Endothelial cell of umbilical vein (primary cell): ENCODE measurements around the gene SMAD3. TPM values are rescaled to one million over a fixed set of nuclear protein-coding genes. Genes with fewer than 3 reads are reported as not detected.
A peak's percentile ranks its signal among the peaks of the same experiment; 100 is the strongest.

Experiments
- BruUV-seq: library from RNA; stranded (reverse); fragments of 400-500 nt; replicated peaks from 2 replicates; lab custom pipeline; 2021; lab: Mats Ljungman, UMichigan
- CTCF ChIA-PET: fragments of 300-600, 350-600 bp; sonication (Branson Sonifier 250); formaldehyde crosslinking; loops from one replicate; lab custom pipeline; 2021; ENCODE audit warnings: antibody characterized with exemption, inconsistent platforms; lab: Charles Lee
- POLR2A ChIA-PET: fragments of 300-600, 350-600 bp; sonication (Branson Sonifier 250); formaldehyde crosslinking; loops from one replicate; lab custom pipeline; 2021; ENCODE audit warnings: antibody characterized with exemption, inconsistent platforms; lab: Charles Lee
- DNase-seq: peaks from one replicate; pipeline ENCODE4 v3.0.0-alpha.2; 2011; ENCODE audit warnings: low read depth, low spot score
- FAIRE-seq: peaks from 2 replicates; lab custom pipeline; 2011; peaks lifted over from hg19 to GRCh38; lab: Jason Lieb, UNC
- H2AFZ ChIP-seq: 2 replicates; pipeline ENCODE4 v1.6.0; 2012; ENCODE audit warnings: low read depth, low read length, control low read depth, inconsistent platforms
- H3K27ac ChIP-seq: 2 replicates; pipeline ENCODE4 v1.5.1; 2011; ENCODE audit warnings: low read depth, mild to moderate bottlenecking, control low read depth, low read length, moderate library complexity; ENCODE audit not compliant: insufficient read depth
- H3K27me3 ChIP-seq, 2 experiments: 2 replicates each; pipeline versions ENCODE4 v1.6.0 to v1.6.1; 2011; ENCODE audit warnings: low read length in 2 of 2, mixed read lengths in 1 of 2; ENCODE audit not compliant: control insufficient read depth in 2 of 2, insufficient read depth in 2 of 2
- H3K36me3 ChIP-seq, 2 experiments: 2 replicates in 1 of 2; 3 replicates in 1 of 2; pipeline ENCODE4 v1.5.1; 2011; ENCODE audit warnings: low read length in 2 of 2, mild to moderate bottlenecking in 1 of 2, moderate library complexity in 1 of 2; ENCODE audit not compliant: control insufficient read depth in 2 of 2, insufficient read depth in 2 of 2; ENCODE audit errors: extremely low read depth in 1 of 2
- H3K4me1 ChIP-seq: 3 replicates; pipeline ENCODE4 v1.5.1; 2011; ENCODE audit warnings: mild to moderate bottlenecking, low read length; ENCODE audit not compliant: control insufficient read depth, insufficient read depth; ENCODE audit errors: extremely low read depth
- H3K4me2 ChIP-seq: 2 replicates; pipeline ENCODE4 v1.6.1; 2011; ENCODE audit warnings: low read length, control low read depth, mixed read lengths; ENCODE audit not compliant: insufficient read depth
- H3K4me3 ChIP-seq, 3 experiments: fragments of 200-600 bp in 1 of 3; sonication (generic), shearing (Covaris generic) in 1 of 3; replicated peaks in 1 of 3; 2 replicates each; pipeline ENCODE4 v1.5.1; 2011 to 2016; ENCODE audit warnings: control low read depth in 3 of 3, low read length in 3 of 3, mild to moderate bottlenecking in 2 of 3, inconsistent platforms in 1 of 3, low read depth in 1 of 3, moderate library complexity in 1 of 3; ENCODE audit not compliant: insufficient read depth in 1 of 3
- H3K79me2 ChIP-seq: 2 replicates; pipeline ENCODE4 v1.6.0; 2012; ENCODE audit warnings: low read length, inconsistent platforms; ENCODE audit not compliant: control insufficient read depth, insufficient read depth
- H3K9ac ChIP-seq: replicated peaks from 2 replicates; pipeline ENCODE3; 2011; ENCODE audit warnings: low read length, control low read depth; ENCODE audit not compliant: insufficient read depth; ENCODE audit errors: extremely low read depth
- H3K9me1 ChIP-seq: replicated peaks from 3 replicates; pipeline ENCODE4 v1.6.0; 2011; ENCODE audit warnings: mild to moderate bottlenecking, low read length; ENCODE audit not compliant: control insufficient read depth, insufficient read depth; ENCODE audit errors: extremely low read depth
- H3K9me3 ChIP-seq: replicated peaks from 2 replicates; pipeline ENCODE4 v1.5.1; 2012; ENCODE audit warnings: low read length, inconsistent platforms; ENCODE audit not compliant: control insufficient read depth, insufficient read depth
- H4K20me1 ChIP-seq: replicated peaks from 2 replicates; pipeline ENCODE3; 2011; ENCODE audit warnings: mild to moderate bottlenecking, low read length; ENCODE audit not compliant: control insufficient read depth, insufficient read depth; ENCODE audit errors: extremely low read depth
- EZH2 ChIP-seq: IDR thresholded peaks from 2 replicates; pipeline ENCODE4 v1.6.1; 2012; ENCODE audit warnings: borderline replicate concordance, low read depth, mild to moderate bottlenecking, moderate library complexity, low read length, inconsistent platforms; ENCODE audit not compliant: severe bottlenecking
- FOS ChIP-seq: IDR thresholded peaks from 2 replicates; pipeline ENCODE4 v1.6.1; 2011; ENCODE audit warnings: mild to moderate bottlenecking, low read length, moderate library complexity, borderline replicate concordance; ENCODE audit not compliant: insufficient read depth
- GATA2 ChIP-seq: IDR thresholded peaks from 2 replicates; pipeline ENCODE4 v1.7.0; 2011; ENCODE audit warnings: low read depth, mild to moderate bottlenecking, moderate library complexity, mixed read lengths, low read length; ENCODE audit not compliant: insufficient read length, insufficient read depth
- MYC ChIP-seq: IDR thresholded peaks from one replicate; pipeline ENCODE4 v1.6.1; 2011; ENCODE audit warnings: mild to moderate bottlenecking, low read depth, low read length
- POLR2A ChIP-seq: IDR thresholded peaks from 2 replicates; pipeline ENCODE4 v1.6.1; 2012; ENCODE audit warnings: low read depth, mild to moderate bottlenecking, control low read depth, low read length
- POLR2AphosphoS5 ChIP-seq: IDR thresholded peaks from 2 replicates; pipeline ENCODE4 v1.6.1; 2012; ENCODE audit warnings: low read depth, mild to moderate bottlenecking, control low read depth, low read length, moderate library complexity; ENCODE audit not compliant: insufficient read depth
- dilution Hi-C: fragments of 300-500 bp; cut with MboI; formaldehyde crosslinking; loops from one replicate; pipeline ENCODE4 v1.15.0; 2019; ENCODE audit warnings: low sequenced_read_pairs; ENCODE audit not compliant: extremely low pct_ligation_motif_present
- intact Hi-C: fragments of 100-400 bp; cut with micrococcal nuclease; formaldehyde crosslinking; loops from one replicate; pipeline ENCODE4 v1.10.0; 2022
- polyA plus RNA-seq, 4 experiments: library from polyadenylated mRNA; depleted of rRNA in 3 of 4; stranded (reverse) in 3 of 4; unstranded in 1 of 4; fragments of >200 nt; gene quantifications; 2 replicates each; pipeline versions ENCODE4 v1.2.1 to v1.2.3, GENCODE V29; 2011 to 2012; ENCODE audit warnings: missing spikeins in 1 of 4
- total RNA-seq: library from RNA; stranded (reverse); gene quantifications from 2 replicates; pipeline ENCODE4 v1.2.3, GENCODE V29; 2021
- TF ChIP-seq, protein P1 (sequence below), 2 donors: IDR thresholded peaks; 1 replicate in 1 of 2; 2 replicates in 1 of 2; pipeline ENCODE4 v1.5.1; 2011; ENCODE audit warnings: low read length in 2 of 2, mild to moderate bottlenecking in 2 of 2, moderate library complexity in 2 of 2, control low read depth in 1 of 2, inconsistent platforms in 1 of 2, low read depth in 1 of 2; ENCODE audit not compliant: insufficient read depth in 1 of 2; ENCODE audit errors: extremely low read depth in 1 of 2

SMAD3 gene
- total and polyA plus RNA-seq, 2 donors (not counting 3 experiments of a cell fraction or from before 2014, with no cell fraction given) = 56.4 to 88.2 TPM

GRCh38 chr15:67196672-67197363 is 131.4 kb downstream of the SMAD3 start:
- Histone ChIP-seq H3K9me3 (no peaks in the 10 kb centered on the region), H3K9me1 (no peaks in the 10 kb centered on the region), H3K4me1 (peaks cover 20% of the 10 kb centered on the region), H3K9ac (no peak overlapping the region), H3K4me2 (no peak overlapping the region), H3K36me3 (peaks cover 9% of the 10 kb centered on the region in 2 experiments), H3K79me2 (no peaks in the 10 kb centered on the region), H3K4me3 (no peak overlapping the region), H3K27me3 (no peaks in the 10 kb centered on the region), H3K27ac (no peak overlapping the region), H4K20me1 (no peaks in the 10 kb centered on the region), H2AFZ (no peak overlapping the region)
- DNase-seq (peak; percentile 28), FAIRE-seq (no peak)
- ChIA-PET CTCF (interaction anchor here (0.7 to 1.3 kb wide), 2 partner anchors 13 to 18 kb away, joined by 3 read pairs; no protein-coding TSS in a partner anchor), POLR2A (no interaction called here)
- dilution Hi-C loops = no loop called here
- no peak for TF ChIP-seq EZH2
- TF ChIP-seq POLR2A = no peak
- no peak for TF ChIP-seq FOS
- TF ChIP-seq POLR2AphosphoS5 = peak; percentile 12
- TF ChIP-seq MYC = no peak
- no peak for TF ChIP-seq GATA2
- TF ChIP-seq, protein P1, sequence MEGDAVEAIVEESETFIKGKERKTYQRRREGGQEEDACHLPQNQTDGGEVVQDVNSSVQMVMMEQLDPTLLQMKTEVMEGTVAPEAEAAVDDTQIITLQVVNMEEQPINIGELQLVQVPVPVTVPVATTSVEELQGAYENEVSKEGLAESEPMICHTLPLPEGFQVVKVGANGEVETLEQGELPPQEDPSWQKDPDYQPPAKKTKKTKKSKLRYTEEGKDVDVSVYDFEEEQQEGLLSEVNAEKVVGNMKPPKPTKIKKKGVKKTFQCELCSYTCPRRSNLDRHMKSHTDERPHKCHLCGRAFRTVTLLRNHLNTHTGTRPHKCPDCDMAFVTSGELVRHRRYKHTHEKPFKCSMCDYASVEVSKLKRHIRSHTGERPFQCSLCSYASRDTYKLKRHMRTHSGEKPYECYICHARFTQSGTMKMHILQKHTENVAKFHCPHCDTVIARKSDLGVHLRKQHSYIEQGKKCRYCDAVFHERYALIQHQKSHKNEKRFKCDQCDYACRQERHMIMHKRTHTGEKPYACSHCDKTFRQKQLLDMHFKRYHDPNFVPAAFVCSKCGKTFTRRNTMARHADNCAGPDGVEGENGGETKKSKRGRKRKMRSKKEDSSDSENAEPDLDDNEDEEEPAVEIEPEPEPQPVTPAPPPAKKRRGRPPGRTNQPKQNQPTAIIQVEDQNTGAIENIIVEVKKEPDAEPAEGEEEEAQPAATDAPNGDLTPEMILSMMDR (IDR thresholded peaks at IDR 0.05; ENCODE audit: extremely low read depth in 1 of 2, insufficient read depth in 1 of 2, low read depth in 1 of 2, low read length in 2 of 2) = no peak
- intact Hi-C loops = loop anchor here (5.0 kb wide), 1 partner anchor 250 kb away; no protein-coding TSS in a partner anchor
- BruUV-seq = no TSS peak
